GM10248 (cell line): ENCODE data around the gene SHISAL2B.

ENCODE experiments used
- CTCF ChIA-PET: fragments of 300-600 bp; sonication (Branson Sonifier 250); formaldehyde crosslinking; extraction: SDS; loops from one replicate; lab custom pipeline; 2021; ENCODE audit warnings: antibody characterized with exemption; lab: Yijun Ruan, JAX
- POLR2A ChIA-PET: fragments of 350-650 bp; sonication (Branson Sonifier 250); formaldehyde crosslinking; extraction: SDS; loops from one replicate; lab custom pipeline; 2020; ENCODE audit warnings: antibody characterized with exemption; lab: Yijun Ruan, JAX
- DNase-seq: peaks from one replicate; pipeline ENCODE4 v3.0.0; 2012; ENCODE audit errors: extremely low spot score
- TF ChIP-seq, protein P1 (sequence below): IDR thresholded peaks from 2 replicates; pipeline ENCODE4 v1.5.1; 2012; ENCODE audit warnings: mild to moderate bottlenecking, low read depth; ENCODE audit errors: extremely low read depth, missing control alignments, control extremely low read depth

SHISAL2B gene

DNA sequence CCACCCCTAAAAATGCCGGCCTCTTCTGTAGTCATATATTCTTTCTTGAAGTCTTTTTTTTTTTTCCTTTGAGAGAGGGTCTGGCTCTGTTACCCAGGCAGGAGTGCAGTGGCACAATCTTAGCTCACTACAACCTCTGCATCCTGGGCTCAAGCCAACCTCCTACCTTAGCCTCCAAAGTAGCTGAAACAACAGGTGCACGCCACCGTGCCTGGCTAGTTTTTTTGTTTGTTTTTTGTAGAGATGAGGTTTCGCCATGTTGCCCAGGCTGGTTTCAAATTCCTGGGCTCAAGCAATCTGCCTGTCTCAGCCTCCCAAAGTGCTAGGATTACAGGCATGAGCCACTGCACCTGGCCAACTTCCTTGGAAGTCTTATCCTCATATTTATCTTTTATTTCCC is 59.1 kb downstream of the SHISAL2B start:
- CTCF ChIA-PET, result interaction anchor here (0.6 to 1.7 kb wide), 8 partner anchors 9 to 113 kb away, joined by 3 to 4 read pairs (median 4); no protein-coding TSS in a partner anchor

DNA sequence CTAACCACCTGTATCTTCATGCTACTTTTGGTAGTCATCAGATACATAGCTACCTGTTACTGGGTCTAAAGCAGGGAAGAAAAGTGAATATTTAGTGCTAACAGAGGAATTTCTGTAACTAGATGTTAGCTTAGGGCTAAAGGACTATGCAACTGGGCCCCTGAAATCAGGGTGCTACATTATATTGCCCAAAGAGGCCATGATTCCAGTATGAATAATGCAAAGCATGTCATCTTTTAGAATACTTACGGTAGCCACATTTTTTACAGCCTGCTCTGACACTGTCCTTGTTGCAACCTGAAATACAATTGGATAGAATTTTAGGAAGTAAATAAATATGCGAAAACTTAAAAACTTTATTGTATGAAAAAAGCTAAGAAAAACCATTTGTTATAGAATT is 63.8 kb downstream of the SHISAL2B start:
- ChIA-PET CTCF (interaction anchor here (1.3 kb wide), 2 partner anchors 29 to 729 kb away, joined by 3 to 5 read pairs; no protein-coding TSS in a partner anchor), POLR2A (no interaction called here)
- no peak for DNase-seq
- TF ChIP-seq, protein P1, sequence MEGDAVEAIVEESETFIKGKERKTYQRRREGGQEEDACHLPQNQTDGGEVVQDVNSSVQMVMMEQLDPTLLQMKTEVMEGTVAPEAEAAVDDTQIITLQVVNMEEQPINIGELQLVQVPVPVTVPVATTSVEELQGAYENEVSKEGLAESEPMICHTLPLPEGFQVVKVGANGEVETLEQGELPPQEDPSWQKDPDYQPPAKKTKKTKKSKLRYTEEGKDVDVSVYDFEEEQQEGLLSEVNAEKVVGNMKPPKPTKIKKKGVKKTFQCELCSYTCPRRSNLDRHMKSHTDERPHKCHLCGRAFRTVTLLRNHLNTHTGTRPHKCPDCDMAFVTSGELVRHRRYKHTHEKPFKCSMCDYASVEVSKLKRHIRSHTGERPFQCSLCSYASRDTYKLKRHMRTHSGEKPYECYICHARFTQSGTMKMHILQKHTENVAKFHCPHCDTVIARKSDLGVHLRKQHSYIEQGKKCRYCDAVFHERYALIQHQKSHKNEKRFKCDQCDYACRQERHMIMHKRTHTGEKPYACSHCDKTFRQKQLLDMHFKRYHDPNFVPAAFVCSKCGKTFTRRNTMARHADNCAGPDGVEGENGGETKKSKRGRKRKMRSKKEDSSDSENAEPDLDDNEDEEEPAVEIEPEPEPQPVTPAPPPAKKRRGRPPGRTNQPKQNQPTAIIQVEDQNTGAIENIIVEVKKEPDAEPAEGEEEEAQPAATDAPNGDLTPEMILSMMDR, result no peak

More for the DNA sequence above, 59.1 kb downstream of the SHISAL2B start:
- POLR2A ChIA-PET, result no interaction called here
- DNase-seq, result no peak
- TF ChIP-seq, protein P1, result no peak

DNA sequence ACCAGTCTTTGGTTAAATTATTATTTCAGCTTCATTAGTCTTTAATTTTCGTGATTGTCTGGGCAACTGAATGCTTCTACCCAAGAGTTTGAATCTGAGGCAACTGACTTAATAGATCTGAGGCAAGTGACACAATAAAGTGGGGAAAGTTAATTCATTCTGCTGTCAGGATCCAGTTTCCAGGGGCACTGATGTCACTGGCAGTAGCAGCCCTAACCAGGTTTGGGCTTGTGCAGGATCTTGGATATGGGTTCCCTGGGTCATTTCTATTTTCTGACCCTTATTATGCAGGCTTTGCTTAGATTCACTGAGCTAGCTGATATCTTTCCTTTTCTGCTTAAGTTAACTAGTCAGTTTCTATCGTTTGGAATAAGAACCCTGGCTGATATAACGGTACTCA is 68.6 kb downstream of the SHISAL2B start:
- TF ChIP-seq, protein P1, result no peak
- ChIA-PET POLR2A (no interaction called here), CTCF (interaction anchor here (0.9 to 3.3 kb wide), 5 partner anchors 9 to 25 kb away, joined by 3 to 14 read pairs (median 3); partner anchors contain the start of genes CWC27 and SREK1IP1)
- no peak for DNase-seq

DNA sequence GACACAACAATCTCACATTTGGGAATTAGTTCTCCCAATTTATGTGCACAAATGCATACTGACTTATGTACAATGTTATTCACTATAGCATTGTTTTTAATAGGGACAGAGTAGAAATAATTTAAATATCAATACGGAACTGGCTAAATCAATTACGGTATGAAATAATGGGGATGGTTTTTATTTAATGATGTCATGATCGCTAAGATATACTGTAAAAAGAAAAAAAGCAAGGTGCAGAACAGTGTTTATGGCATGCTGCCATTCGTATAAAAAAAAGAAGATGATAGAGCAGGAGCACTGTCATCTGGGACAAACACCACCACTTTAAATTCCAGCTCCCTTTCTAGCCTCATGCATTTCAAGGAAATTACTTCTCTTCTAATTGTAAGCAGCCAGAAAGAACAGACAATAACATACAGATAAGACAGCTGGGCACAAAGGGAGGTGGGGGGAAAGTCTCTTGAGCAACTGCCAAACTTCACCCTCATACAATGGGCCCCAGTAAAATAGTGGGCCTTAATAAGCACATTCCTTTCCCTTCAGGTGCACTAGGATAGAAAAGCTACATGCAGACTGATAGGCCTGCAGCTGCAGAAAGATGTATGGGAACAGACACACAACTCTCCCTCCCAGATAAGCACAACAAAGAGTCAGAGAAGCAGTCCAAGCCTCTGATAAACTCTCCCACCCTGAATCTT is 69.8 kb downstream of the SHISAL2B start:
- TF ChIP-seq, protein P1, result no peak
- CTCF ChIA-PET, result interaction anchor here (1.7 kb wide), 1 partner anchor 11 kb away, joined by 4 read pairs; no protein-coding TSS in a partner anchor
- POLR2A ChIA-PET, result no interaction called here
- no peak for DNase-seq

DNA sequence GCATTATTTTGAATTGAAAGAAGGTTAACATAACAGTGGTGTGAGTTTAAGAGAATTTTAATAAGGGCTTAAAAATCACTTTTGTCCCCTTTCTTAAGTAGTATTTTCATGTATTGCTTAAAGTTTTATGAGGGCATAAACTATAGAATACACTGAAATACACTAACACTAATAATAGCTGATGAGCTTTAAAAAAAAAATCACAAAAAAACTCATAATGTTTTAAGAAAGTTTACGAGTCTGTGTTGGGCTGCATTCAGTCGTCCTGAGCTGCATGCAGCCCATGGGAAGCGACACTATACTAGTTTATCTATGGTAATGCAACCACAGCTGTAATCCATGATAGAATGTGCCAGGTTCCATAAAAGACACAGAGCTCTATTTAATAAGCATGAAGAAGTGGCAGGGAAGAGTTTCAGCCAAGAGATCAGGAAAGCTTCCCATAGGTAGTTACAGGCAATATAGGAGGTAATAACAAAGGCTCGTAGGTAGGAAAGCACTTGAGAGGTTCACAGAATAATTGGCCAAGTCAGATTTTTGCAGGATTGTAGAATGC is 73.7 kb downstream of the SHISAL2B start:
- POLR2A ChIA-PET, result no interaction called here
- CTCF ChIA-PET, result interaction anchor here (1.2 to 1.9 kb wide), 2 partner anchors 10 to 111 kb away, joined by 3 to 4 read pairs; no protein-coding TSS in a partner anchor
- TF ChIP-seq, protein P1, result no peak
- DNase-seq, result no peak

DNA sequence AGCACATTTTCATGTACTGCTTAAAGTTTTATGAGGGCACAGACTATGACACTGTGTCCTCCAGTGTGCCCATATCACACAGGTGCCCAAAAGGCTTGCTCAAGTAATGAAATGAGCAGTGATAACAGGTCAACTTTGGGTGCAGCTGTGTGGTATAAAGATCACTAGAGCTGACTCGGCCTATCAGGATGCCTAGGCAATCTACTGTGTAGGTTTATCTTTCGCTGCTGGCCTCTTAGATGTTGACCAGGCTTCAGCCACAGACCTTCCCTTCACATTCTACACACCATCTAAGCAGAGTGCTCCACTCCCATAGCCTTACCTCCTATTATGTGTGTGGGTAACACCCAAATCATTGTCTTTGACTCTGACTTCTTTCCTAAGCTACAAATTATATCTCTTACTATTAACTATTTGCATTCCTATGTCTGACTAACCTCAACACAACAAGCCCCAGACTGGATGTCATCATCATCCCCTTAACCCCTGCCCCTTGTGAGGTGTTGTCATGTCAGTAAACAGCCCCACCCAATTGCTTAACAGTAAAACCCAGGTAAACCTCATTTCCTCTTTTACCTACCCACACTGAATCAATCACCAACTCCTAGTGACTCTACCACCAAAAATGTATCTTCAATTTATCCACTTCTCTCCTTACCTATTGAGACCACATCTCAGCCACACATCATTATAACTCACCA is 75.7 kb downstream of the SHISAL2B start:
- ChIA-PET CTCF (interaction anchor here (1.7 to 4.1 kb wide), 3 partner anchors 18 to 131 kb away, joined by 4 to 23 read pairs (median 13); no protein-coding TSS in a partner anchor), POLR2A (no interaction called here)
- TF ChIP-seq, protein P1, result no peak
- no peak for DNase-seq
